Activated CD4-positive, alpha-beta memory T cell treated with anti-CD3 and anti-CD28 coated beads, Interleukin-2, amount 10 ng/mL, durations not matched to agents 7 days and 5 days (primary cell): ENCODE results near the gene CDC5L. TPM values are rescaled to one million over a fixed set of nuclear protein-coding genes. Genes with fewer than 3 reads are reported as not detected.

Experiments
- CTCF ChIA-PET: fragments of 350-600 bp; sonication (Branson Sonifier 250); formaldehyde crosslinking; loops from one replicate; lab custom pipeline; 2021; ENCODE audit warnings: antibody characterized with exemption, inconsistent platforms; lab: Charles Lee
- POLR2A ChIA-PET: fragments of 350-600 bp; sonication (Branson Sonifier 250); formaldehyde crosslinking; loops from one replicate; lab custom pipeline; 2021; ENCODE audit warnings: antibody characterized with exemption; lab: Charles Lee
- DNase-seq: peaks from one replicate; pipeline ENCODE4 v3.0.0-alpha.2; 2020
- H3K27ac Mint-ChIP-seq: one replicate; pipeline ENCODE4 v1.8.0; 2021; ENCODE audit warnings: mild to moderate bottlenecking, mixed read lengths
- H3K27me3 Mint-ChIP-seq: one replicate; pipeline ENCODE4 v1.8.0; 2021; ENCODE audit warnings: mixed read lengths
- H3K36me3 Mint-ChIP-seq: one replicate; pipeline ENCODE4 v1.8.0; 2021; ENCODE audit warnings: low read depth, mixed read lengths
- H3K4me1 Mint-ChIP-seq: one replicate; pipeline ENCODE4 v1.8.0; 2021; ENCODE audit warnings: mixed read lengths
- H3K4me3 Mint-ChIP-seq: one replicate; pipeline ENCODE4 v1.8.0; 2021; ENCODE audit warnings: mild to moderate bottlenecking, mixed read lengths
- H3K9me3 Mint-ChIP-seq: one replicate; pipeline ENCODE4 v1.8.0; 2021; ENCODE audit warnings: mixed read lengths
- total RNA-seq, 2 experiments: library from RNA; stranded (reverse); gene quantifications; one replicate each; pipeline ENCODE4 v1.2.3, GENCODE V29; 2021

The CDC5L gene
- total RNA-seq, 2 experiments from 2014 or later = 23.8 to 24.2 TPM

GRCh38 chr6:44381739-44382138 is 5.8 kb upstream of the CDC5L start:
- no peaks in the 10 kb centered on the region for H3K36me3 Mint-ChIP-seq
- DNase-seq = no peak
- CTCF ChIA-PET = no interaction called here
- peaks cover 20% of the 10 kb centered on the region for H3K27me3 Mint-ChIP-seq
- POLR2A ChIA-PET = no interaction called here
- H3K4me1 Mint-ChIP-seq = peaks cover 4% of the 10 kb centered on the region
- H3K27ac Mint-ChIP-seq = no peak overlapping the region
- H3K9me3 Mint-ChIP-seq = no peaks in the 10 kb centered on the region
- no peak overlapping the region for H3K4me3 Mint-ChIP-seq

DNA sequence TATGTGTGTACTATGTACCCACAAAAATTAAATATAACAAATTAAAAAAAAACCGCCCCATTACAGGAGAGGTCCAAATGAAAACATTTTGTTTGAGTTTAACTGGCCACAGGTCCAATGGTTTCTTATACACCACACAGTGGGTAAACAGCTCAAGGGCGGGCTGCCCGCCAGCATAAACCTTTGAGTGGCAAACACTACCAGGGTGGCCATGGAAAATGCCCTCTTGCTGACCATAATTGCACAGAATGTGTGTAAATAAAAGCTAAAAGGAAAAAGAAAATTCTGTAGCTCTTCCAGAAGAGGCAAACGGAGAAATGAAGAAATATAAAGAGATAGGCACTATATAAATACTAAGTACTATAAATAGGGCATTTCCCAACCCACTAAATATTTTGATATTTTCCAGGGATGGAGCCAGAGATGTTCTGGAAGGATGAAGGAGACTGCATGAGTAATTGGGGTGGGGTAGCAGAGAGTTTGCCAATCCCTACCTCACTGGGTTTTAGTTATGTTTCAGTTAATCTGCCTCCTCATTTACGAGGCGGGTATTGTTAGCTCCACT is 1.1 kb upstream of the CDC5L start:
- ChIA-PET POLR2A (interaction anchor here (1.0 to 2.2 kb wide), 4 partner anchors 11 to 122 kb away, joined by 4 to 9 read pairs (median 8); partner anchors contain the start of gene AARS2), CTCF (interaction anchor here (1.4 kb wide), 1 partner anchor 73 kb away, joined by 3 read pairs; the partner anchor contains the start of gene AARS2)
- no peaks in the 10 kb centered on the region for H3K9me3 Mint-ChIP-seq
- no peak overlapping the region for H3K27ac Mint-ChIP-seq
- peaks cover 27% of the 10 kb centered on the region for H3K36me3 Mint-ChIP-seq
- no peak for DNase-seq
- H3K4me1 Mint-ChIP-seq = peaks cover 38% of the 10 kb centered on the region
- H3K4me3 Mint-ChIP-seq = peak overlapping the region; percentile 99
- peaks cover 11% of the 10 kb centered on the region for H3K27me3 Mint-ChIP-seq

GRCh38 chr6:44386929-44387345 is 569 bp upstream of the CDC5L start:
- ChIA-PET POLR2A (interaction anchor here (0.9 to 2.2 kb wide), 14 partner anchors 10 to 991 kb away, joined by 3 to 9 read pairs (median 6); partner anchors contain the start of genes AARS2, HSP90AB1 and SUPT3H), CTCF (interaction anchor here (0.8 to 1.4 kb wide), 2 partner anchors 42 to 74 kb away, joined by 3 read pairs; partner anchors contain the start of gene AARS2)
- Mint-ChIP-seq H3K36me3 (peaks cover 32% of the 10 kb centered on the region), H3K4me1 (peaks cover 41% of the 10 kb centered on the region), H3K9me3 (no peaks in the 10 kb centered on the region), H3K4me3 (peak overlapping the region; percentile 99), H3K27ac (peak overlapping the region; percentile 97), H3K27me3 (peaks cover 7% of the 10 kb centered on the region)
- no peak for DNase-seq

GRCh38 chr6:44388135-44388487 is 605 bp downstream of the CDC5L start:
- H3K9me3 Mint-ChIP-seq = no peaks in the 10 kb centered on the region
- DNase-seq = no peak
- ChIA-PET POLR2A (interaction anchor here (1.1 to 2.2 kb wide), 12 partner anchors 8 to 990 kb away, joined by 3 to 9 read pairs (median 6); partner anchors contain the start of genes AARS2, HSP90AB1 and SUPT3H), CTCF (interaction anchor here (0.8 to 1.2 kb wide), 2 partner anchors 10 to 41 kb away, joined by 3 read pairs; no protein-coding TSS in a partner anchor)
- H3K27ac Mint-ChIP-seq = peak overlapping the region; percentile 97
- peak overlapping the region; percentile 99 for H3K4me3 Mint-ChIP-seq
- H3K4me1 Mint-ChIP-seq = peaks cover 42% of the 10 kb centered on the region
- peaks cover 6% of the 10 kb centered on the region for H3K27me3 Mint-ChIP-seq
- H3K36me3 Mint-ChIP-seq = peaks cover 42% of the 10 kb centered on the region

GRCh38 chr6:44388887-44389286 is 1.4 kb downstream of the CDC5L start:
- no peaks in the 10 kb centered on the region for H3K9me3 Mint-ChIP-seq
- peak overlapping the region; percentile 46 for H3K27ac Mint-ChIP-seq
- H3K4me1 Mint-ChIP-seq = peaks cover 42% of the 10 kb centered on the region
- peaks cover 48% of the 10 kb centered on the region for H3K36me3 Mint-ChIP-seq
- H3K4me3 Mint-ChIP-seq = peak overlapping the region; percentile 99
- peaks cover 4% of the 10 kb centered on the region for H3K27me3 Mint-ChIP-seq
- ChIA-PET POLR2A (interaction anchor here (1.5 to 2.0 kb wide), 2 partner anchors 9 to 20 kb away, joined by 5 to 7 read pairs; no protein-coding TSS in a partner anchor), CTCF (no interaction called here)
- DNase-seq = no peak

- no peak overlapping the region for H3K27ac Mint-ChIP-seq
- H3K4me1 Mint-ChIP-seq = peaks cover 44% of the 10 kb centered on the region
- DNase-seq = no peak
- H3K4me3 Mint-ChIP-seq = peak overlapping the region; percentile 6
- no peaks in the 10 kb centered on the region for H3K9me3 Mint-ChIP-seq
- POLR2A ChIA-PET = no interaction called here
- CTCF ChIA-PET = no interaction called here
- H3K36me3 Mint-ChIP-seq = peaks cover 58% of the 10 kb centered on the region
- H3K27me3 Mint-ChIP-seq = peaks cover 4% of the 10 kb centered on the region
Measured at GRCh38 chr6:44390158-44390683, 2.7 kb downstream of the CDC5L start.

DNA sequence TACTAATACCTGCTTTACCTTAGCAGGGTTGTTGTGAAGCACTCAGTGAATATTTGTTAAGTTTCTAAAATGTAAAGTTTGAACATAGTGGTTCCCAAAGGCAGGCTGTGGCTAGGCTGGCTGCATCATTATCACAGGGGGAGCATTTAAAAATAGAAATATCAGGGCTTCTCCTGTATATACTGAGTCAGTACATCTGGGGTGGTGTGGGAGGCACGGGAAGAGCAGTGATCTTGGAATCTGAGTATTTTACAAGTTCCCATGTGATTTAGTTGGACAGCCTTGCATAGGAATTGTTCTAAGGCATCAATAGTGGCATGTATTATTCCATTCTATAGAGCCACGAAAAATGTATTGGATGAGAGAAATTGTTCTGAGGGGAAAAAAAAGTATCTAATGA is 8.0 kb downstream of the CDC5L start:
- CTCF ChIA-PET = no interaction called here
- POLR2A ChIA-PET = no interaction called here
- Mint-ChIP-seq H3K27me3 (no peaks in the 10 kb centered on the region), H3K4me3 (no peak overlapping the region), H3K9me3 (no peaks in the 10 kb centered on the region), H3K4me1 (peaks cover 21% of the 10 kb centered on the region), H3K36me3 (peaks cover 78% of the 10 kb centered on the region), H3K27ac (no peak overlapping the region)
- DNase-seq = no peak

DNA sequence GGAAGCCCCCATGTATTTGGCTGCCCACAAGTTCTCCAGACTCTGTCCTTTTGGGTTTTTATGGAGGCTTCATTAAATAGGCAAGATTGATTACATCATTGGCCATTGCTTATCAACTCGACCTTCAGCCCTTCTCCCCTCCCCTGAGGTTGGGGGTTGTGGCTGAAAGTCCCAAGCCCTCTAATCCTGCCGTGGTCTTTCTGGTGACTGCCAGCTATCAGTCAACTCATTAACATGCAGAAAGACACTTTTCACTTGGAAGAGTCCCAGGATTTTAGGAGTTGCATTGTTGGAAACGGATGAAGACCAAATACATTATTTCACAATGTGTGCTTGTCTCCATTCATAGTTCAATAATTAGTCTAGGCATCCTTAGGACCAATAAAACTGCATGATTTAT is 9.5 kb downstream of the CDC5L start:
- no peak for DNase-seq
- CTCF ChIA-PET = interaction anchor here (1.2 kb wide), 1 partner anchor 9 kb away, joined by 3 read pairs; the partner anchor contains the start of gene CDC5L
- H3K4me1 Mint-ChIP-seq = peaks cover 23% of the 10 kb centered on the region
- H3K27me3 Mint-ChIP-seq = no peaks in the 10 kb centered on the region
- peaks cover 3% of the 10 kb centered on the region for H3K9me3 Mint-ChIP-seq
- H3K36me3 Mint-ChIP-seq = peaks cover 77% of the 10 kb centered on the region
- H3K27ac Mint-ChIP-seq = no peak overlapping the region
- H3K4me3 Mint-ChIP-seq = no peak overlapping the region
- POLR2A ChIA-PET = interaction anchor here (1.2 kb wide), 1 partner anchor 9 kb away, joined by 8 read pairs; the partner anchor contains the start of gene CDC5L

GRCh38 chr6:44397424-44398164 is 10.1 kb downstream of the CDC5L start:
- H3K9me3 Mint-ChIP-seq = peaks cover 3% of the 10 kb centered on the region
- H3K36me3 Mint-ChIP-seq = peaks cover 75% of the 10 kb centered on the region
- CTCF ChIA-PET = interaction anchor here (1.2 to 1.8 kb wide), 2 partner anchors 10 to 34 kb away, joined by 3 to 5 read pairs; partner anchors contain the start of gene CDC5L
- no peak overlapping the region for H3K27ac Mint-ChIP-seq
- DNase-seq = no peak
- POLR2A ChIA-PET = interaction anchor here (1.2 kb wide), 1 partner anchor 10 kb away, joined by 8 read pairs; the partner anchor contains the start of gene CDC5L
- peaks cover 23% of the 10 kb centered on the region for H3K4me1 Mint-ChIP-seq
- H3K27me3 Mint-ChIP-seq = no peaks in the 10 kb centered on the region
- H3K4me3 Mint-ChIP-seq = no peak overlapping the region

DNA sequence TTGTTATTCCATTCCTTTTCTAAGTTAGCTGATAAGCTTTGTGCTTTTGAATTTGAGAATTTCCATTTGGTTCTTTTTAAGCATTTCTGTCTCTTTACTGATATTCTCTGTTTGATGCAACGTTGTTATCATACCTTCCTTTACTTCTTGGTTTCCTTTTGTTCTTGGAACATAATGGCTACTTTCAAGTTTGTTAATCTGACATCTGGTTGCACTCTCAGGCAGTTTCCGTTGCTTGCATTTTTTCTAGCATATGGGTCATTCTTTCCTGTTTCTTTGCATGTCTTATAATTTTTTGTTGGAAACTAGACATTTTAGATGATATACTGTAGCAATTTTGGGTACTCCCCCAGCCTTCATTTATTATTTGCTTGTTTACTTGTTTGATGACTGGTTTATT is 12.5 kb downstream of the CDC5L start:
- DNase-seq = no peak
- peaks cover 20% of the 10 kb centered on the region for H3K4me1 Mint-ChIP-seq
- CTCF ChIA-PET = no interaction called here
- POLR2A ChIA-PET = no interaction called here
- H3K9me3 Mint-ChIP-seq = peaks cover 3% of the 10 kb centered on the region
- H3K4me3 Mint-ChIP-seq = no peak overlapping the region
- peaks cover 71% of the 10 kb centered on the region for H3K36me3 Mint-ChIP-seq
- H3K27ac Mint-ChIP-seq = peak overlapping the region; percentile 42
- no peaks in the 10 kb centered on the region for H3K27me3 Mint-ChIP-seq

DNA sequence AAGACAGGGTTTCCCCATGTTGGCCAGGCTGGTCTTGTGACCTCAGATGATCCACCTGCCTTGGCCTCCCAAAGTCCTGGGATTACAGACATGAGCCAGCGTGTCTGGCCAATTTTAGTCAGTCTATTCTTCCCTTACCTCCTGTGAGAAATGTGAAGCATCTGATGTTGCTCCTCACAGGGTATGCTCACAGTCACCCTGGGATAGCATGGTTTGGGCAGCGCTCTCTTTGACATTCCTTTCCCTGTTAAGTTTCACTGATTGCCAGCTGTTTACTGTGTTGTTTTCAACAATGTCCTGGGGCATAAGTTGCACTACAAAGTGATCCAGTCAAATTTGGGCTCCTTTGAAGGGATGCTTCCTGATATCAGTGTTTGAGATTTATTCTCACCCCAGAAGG is 13.1 kb downstream of the CDC5L start:
- Mint-ChIP-seq H3K4me3 (no peak overlapping the region), H3K4me1 (peaks cover 22% of the 10 kb centered on the region), H3K27ac (peak overlapping the region; percentile 35), H3K36me3 (peaks cover 71% of the 10 kb centered on the region), H3K27me3 (no peaks in the 10 kb centered on the region), H3K9me3 (peaks cover 3% of the 10 kb centered on the region)
- no peak for DNase-seq
- ChIA-PET CTCF (no interaction called here), POLR2A (no interaction called here)

GRCh38 chr6:44401138-44401537 is 13.6 kb downstream of the CDC5L start:
- ChIA-PET POLR2A (no interaction called here), CTCF (no interaction called here)
- H3K4me1 Mint-ChIP-seq = peaks cover 24% of the 10 kb centered on the region
- H3K9me3 Mint-ChIP-seq = peaks cover 3% of the 10 kb centered on the region
- no peak overlapping the region for H3K27ac Mint-ChIP-seq
- no peaks in the 10 kb centered on the region for H3K27me3 Mint-ChIP-seq
- no peak overlapping the region for H3K4me3 Mint-ChIP-seq
- peaks cover 69% of the 10 kb centered on the region for H3K36me3 Mint-ChIP-seq
- DNase-seq = no peak
